GM12892 (cell line): ENCODE results near the gene UBE2U.

Source experiments
- DNase-seq: peaks from one replicate; pipeline ENCODE4 v3.0.0; 2011; ENCODE audit not compliant: insufficient read length
- FAIRE-seq: peaks from 2 replicates; lab custom pipeline; 2011; peaks lifted over from hg19 to GRCh38; lab: Jason Lieb, UNC
- POLR2A ChIP-seq: IDR thresholded peaks from 2 replicates; pipeline ENCODE4 v1.6.1; 2011; ENCODE audit warnings: low read depth, low read length, control low read depth
- POLR2AphosphoS5 ChIP-seq: IDR thresholded peaks from 2 replicates; pipeline ENCODE4 v1.6.1; 2011; ENCODE audit warnings: low read depth, low read length, control low read depth
- TAF1 ChIP-seq: IDR thresholded peaks from 2 replicates; pipeline ENCODE4 v1.6.1; 2011; ENCODE audit warnings: low read depth, mild to moderate bottlenecking, control low read depth, low read length, borderline replicate concordance

The UBE2U gene

GRCh38 chr1:64304823-64305222, 101.4 kb downstream of the UBE2U start:
- TF ChIP-seq TAF1 (no peak), POLR2A (no peak), POLR2AphosphoS5 (no peak)
- no peak for FAIRE-seq
- no peak for DNase-seq

GRCh38 chr1:64308866-64309265, 105.4 kb downstream of the UBE2U start:
- no peak for FAIRE-seq
- TF ChIP-seq TAF1 (no peak), POLR2A (no peak)

GRCh38 chr1:64309431-64309831, 106.0 kb downstream of the UBE2U start:
- no peak for TF ChIP-seq POLR2A
- no peak for TF ChIP-seq POLR2AphosphoS5
- TF ChIP-seq TAF1, result no peak
- FAIRE-seq (no peak), DNase-seq (no peak)

More at GRCh38 chr1:64308866-64309265, 105.4 kb downstream of the UBE2U start:
- no peak for DNase-seq

- no peak for DNase-seq
- FAIRE-seq, result no peak
- TF ChIP-seq TAF1 (no peak), POLR2AphosphoS5 (no peak), POLR2A (no peak)
Measured at GRCh38 chr1:64310760-64311159, 107.3 kb downstream of the UBE2U start.

- FAIRE-seq (no peak), DNase-seq (no peak)
Measured at GRCh38 chr1:64312431-64312830, 109.0 kb downstream of the UBE2U start.

GRCh38 chr1:64315402-64315801, 112.0 kb downstream of the UBE2U start:
- TF ChIP-seq TAF1, result no peak
- no peak for TF ChIP-seq POLR2A
- TF ChIP-seq POLR2AphosphoS5, result no peak
- FAIRE-seq (no peak), DNase-seq (no peak)

More at GRCh38 chr1:64312431-64312830, 109.0 kb downstream of the UBE2U start:
- TF ChIP-seq POLR2AphosphoS5 (no peak), TAF1 (no peak), POLR2A (no peak)
